HepG2 (cell line): Measurements from ENCODE around the gene BCL2L2. TPM values are rescaled to one million over a fixed set of nuclear protein-coding genes. Genes with fewer than 3 reads are reported as not detected.
A peak's percentile ranks its signal among the peaks of the same experiment; 100 is the strongest.

Experiments used
- CAMTA2 ChIP-seq: sonication (generic); formaldehyde crosslinking; IDR thresholded peaks from 2 replicates; pipeline ENCODE4 v1.4.0; 2020; ENCODE audit warnings: mild to moderate bottlenecking, missing genetic modification reagents, borderline replicate concordance
- CBX2 ChIP-seq, 2 experiments: fragments of 200-600 bp in 1 of 2; sonication (generic); formaldehyde crosslinking in 1 of 2; IDR thresholded peaks; 2 replicates each; pipeline versions ENCODE4 v1.7.0 to v1.8.1; 2018 to 2022; ENCODE audit warnings: low read depth in 2 of 2, low read length in 1 of 2, mild to moderate bottlenecking in 1 of 2, missing genetic modification reagents in 1 of 2
- DR1 ChIP-seq: sonication (generic); formaldehyde crosslinking; IDR thresholded peaks from 2 replicates; pipeline ENCODE4 v1.8.0; 2021; ENCODE audit warnings: mild to moderate bottlenecking, missing genetic modification reagents, inconsistent platforms
- HMGA1 ChIP-seq: sonication (generic); formaldehyde crosslinking; conservative IDR thresholded peaks from 2 replicates; pipeline ENCODE4 v1.4.0; 2020; ENCODE audit warnings: missing genetic modification reagents
- HNRNPUL1 ChIP-seq: fragments of 200-400 bp; formaldehyde crosslinking; IDR thresholded peaks from 2 replicates; pipeline ENCODE4 v1.6.1; 2017; ENCODE audit warnings: low read depth, mild to moderate bottlenecking, low read length, moderate library complexity
- JDP2 ChIP-seq: sonication (generic); formaldehyde crosslinking; IDR thresholded peaks from 2 replicates; pipeline ENCODE4 v1.8.1; 2022; ENCODE audit warnings: missing genetic modification reagents, borderline replicate concordance
- JUNB ChIP-seq: sonication (generic); formaldehyde crosslinking; IDR thresholded peaks from 2 replicates; pipeline ENCODE4 v1.8.0; 2022; ENCODE audit warnings: missing genetic modification reagents, mild to moderate bottlenecking, borderline replicate concordance
- MATR3 ChIP-seq: sonication (generic); formaldehyde crosslinking; IDR thresholded peaks from 2 replicates; pipeline ENCODE4 v1.4.0; 2020; ENCODE audit warnings: missing genetic modification reagents
- MBNL3 ChIP-seq: fragments of 250-450 bp; sonication (Bioruptor Pico); conservative IDR thresholded peaks from 2 replicates; pipeline ENCODE4 v1.8.0; 2022; ENCODE audit warnings: mild to moderate bottlenecking, inconsistent platforms
- PITX1 ChIP-seq: sonication (generic); formaldehyde crosslinking; IDR thresholded peaks from 2 replicates; pipeline ENCODE4 v1.5.1; 2020; ENCODE audit warnings: mild to moderate bottlenecking, missing genetic modification reagents
- RXRA ChIP-seq: sonication (generic); formaldehyde crosslinking; IDR thresholded peaks from 2 replicates; pipeline ENCODE4 v1.5.1; 2020; ENCODE audit warnings: missing genetic modification reagents
- ZNF124 ChIP-seq: sonication (generic); formaldehyde crosslinking; IDR thresholded peaks from 2 replicates; pipeline ENCODE4 v1.4.0; 2020; ENCODE audit warnings: missing genetic modification reagents
- ZNF253 ChIP-seq: sonication (generic); formaldehyde crosslinking; IDR thresholded peaks from 2 replicates; pipeline ENCODE4 v1.8.0; 2022; ENCODE audit warnings: mild to moderate bottlenecking, missing genetic modification reagents, borderline replicate concordance
- ZNF333 ChIP-seq: sonication (generic); formaldehyde crosslinking; IDR thresholded peaks from 2 replicates; pipeline ENCODE4 v1.4.0; 2020; ENCODE audit warnings: mild to moderate bottlenecking, missing genetic modification reagents, borderline replicate concordance
- ZNF33B ChIP-seq: sonication (generic); formaldehyde crosslinking; IDR thresholded peaks from 2 replicates; pipeline ENCODE4 v1.5.1; 2020; ENCODE audit warnings: mild to moderate bottlenecking, missing genetic modification reagents
- ZNF367 ChIP-seq: sonication (generic); formaldehyde crosslinking; IDR thresholded peaks from 2 replicates; pipeline ENCODE4 v1.4.0; 2020; ENCODE audit warnings: missing genetic modification reagents, borderline replicate concordance
- ZNF468 ChIP-seq: sonication (generic); formaldehyde crosslinking; IDR thresholded peaks from 2 replicates; pipeline ENCODE4 v1.8.0; 2022; ENCODE audit warnings: mild to moderate bottlenecking, moderate library complexity, missing genetic modification reagents
- ZNF484 ChIP-seq: sonication (generic); formaldehyde crosslinking; IDR thresholded peaks from 2 replicates; pipeline ENCODE4 v1.5.1; 2020; ENCODE audit warnings: mild to moderate bottlenecking, low read depth, missing genetic modification reagents, borderline replicate concordance
- ZNF724P ChIP-seq: sonication (generic); formaldehyde crosslinking; IDR thresholded peaks from 2 replicates; pipeline ENCODE4 v1.8.0; 2022; ENCODE audit warnings: missing genetic modification reagents, borderline replicate concordance
- ZNF75D ChIP-seq: sonication (generic); formaldehyde crosslinking; IDR thresholded peaks from 2 replicates; pipeline ENCODE4 v1.8.1; 2023; ENCODE audit warnings: missing genetic modification reagents, mild to moderate bottlenecking, borderline replicate concordance
- ZNF780A ChIP-seq: sonication (generic); formaldehyde crosslinking; IDR thresholded peaks from 2 replicates; pipeline ENCODE4 v1.8.0; 2022; ENCODE audit warnings: mild to moderate bottlenecking, missing genetic modification reagents, moderate library complexity
- ZNF878 ChIP-seq: sonication (generic); formaldehyde crosslinking; IDR thresholded peaks from 2 replicates; pipeline ENCODE4 v1.8.1; 2023; ENCODE audit warnings: mild to moderate bottlenecking, missing genetic modification reagents, moderate library complexity
- polyA plus RNA-seq, 8 experiments: library from polyadenylated mRNA; depleted of rRNA in 3 of 8; stranded (reverse) in 7 of 8; unstranded in 1 of 8; fragments of >200 nt; fragmentation: Illumina TruSeq in 4 of 8; extraction: Trizol in 4 of 8; gene quantifications; 2 replicates each; pipeline versions ENCODE4 v1.2.1 to v1.2.3, GENCODE V29; 2011 to 2016; ENCODE audit warnings: low read depth in 4 of 8, missing spikeins in 1 of 8, mixed read lengths in 1 of 8; ENCODE audit not compliant: insufficient read depth in 1 of 8
- total RNA-seq, 5 experiments: library from RNA; depleted of rRNA; stranded (reverse); fragments of >200 nt; fragmentation: Illumina TruSeq; extraction: Trizol; gene quantifications; 2 replicates each; pipeline ENCODE4 v1.2.3, GENCODE V29; 2016; ENCODE audit warnings: low read depth in 1 of 5
- TF ChIP-seq, protein P1 (sequence below): IDR thresholded peaks from 2 replicates; pipeline ENCODE4 v1.6.1; 2016; ENCODE audit warnings: mild to moderate bottlenecking, missing biosample characterization, missing genetic modification reagents
- TF ChIP-seq, protein P2 (sequence below): sonication (generic); formaldehyde crosslinking; IDR thresholded peaks from 2 replicates; pipeline ENCODE4 v1.8.0; 2022; ENCODE audit warnings: mild to moderate bottlenecking, missing genetic modification reagents, moderate library complexity
- TF ChIP-seq, protein P3 (sequence below), 2 experiments: sonication (generic) in 1 of 2; formaldehyde crosslinking in 1 of 2; IDR thresholded peaks; 2 replicates each; pipeline versions ENCODE4 v1.5.1 to v1.6.1; 2011 to 2020; ENCODE audit warnings: borderline replicate concordance in 1 of 2, low read depth in 1 of 2, low read length in 1 of 2, mild to moderate bottlenecking in 1 of 2, missing genetic modification reagents in 1 of 2, moderate library complexity in 1 of 2

The BCL2L2 gene
- total and polyA plus RNA-seq, 2 of the 13 experiments (the other 11 are each of a cell fraction or from before 2014, with no cell fraction given) = 28.1 to 49.8 TPM

DNA sequence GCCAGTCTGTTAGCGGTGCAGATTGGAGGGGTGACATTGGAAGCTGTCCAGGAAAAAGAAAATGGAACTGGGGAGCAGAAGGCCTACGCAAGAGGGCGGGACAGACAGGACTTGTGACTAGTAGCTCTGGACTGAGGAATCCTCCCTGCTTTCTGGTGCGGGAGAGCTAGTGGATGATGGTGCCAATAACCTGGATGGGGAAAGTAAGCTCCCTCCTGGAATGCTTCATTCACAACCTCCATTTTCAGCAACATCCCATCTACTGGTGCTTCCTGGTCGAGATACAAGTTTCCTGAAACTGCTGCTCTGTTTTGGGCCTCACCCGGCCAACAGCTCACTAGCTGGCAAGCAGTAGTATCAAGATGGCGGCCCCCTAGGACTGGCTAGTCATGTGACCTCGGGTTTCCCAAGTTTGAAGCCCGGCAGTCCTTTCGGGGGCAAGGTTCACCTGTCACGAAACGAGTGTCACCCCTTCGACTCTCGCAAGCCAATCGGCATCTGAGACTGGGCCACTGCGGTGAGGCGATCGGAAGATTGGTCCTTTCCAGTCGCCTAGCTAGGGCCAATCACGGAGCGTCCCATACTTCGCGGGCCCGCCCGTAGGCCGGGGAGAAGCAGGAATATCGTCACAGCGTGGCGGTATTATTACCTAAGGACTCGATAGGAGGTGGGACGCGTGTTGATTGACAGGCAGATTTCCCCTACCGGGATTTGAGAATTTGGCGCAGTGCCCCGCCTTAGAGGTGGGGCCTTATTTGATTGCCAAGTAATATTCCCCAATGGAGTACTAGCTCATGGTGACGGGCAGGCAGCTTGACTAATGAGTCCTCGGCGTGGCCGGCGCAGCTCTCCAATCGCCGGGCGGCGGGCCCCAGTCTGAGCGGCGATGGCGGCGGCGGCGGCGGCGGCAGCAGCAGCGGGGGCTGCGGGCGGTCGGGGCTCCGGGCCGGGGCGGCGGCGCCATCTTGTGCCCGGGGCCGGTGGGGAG is 14.2 kb downstream of the BCL2L2 start, which contains the start of gene PABPN1 (continued):
- TF ChIP-seq HNRNPUL1 (no peak), ZNF878 (CRISPR knock-in tag) (no peak), ZNF367 (peak; percentile 46), CBX2 (IDR thresholded peaks at IDR 0.05; ENCODE audit: low read depth, low read length) (peak; percentile 99; the same call in 1 of the 2 replicates), CBX2 (CRISPR knock-in tag; IDR thresholded peaks at IDR 0.05; ENCODE audit: low read depth) (peak; percentile 82; the same call in 1 of the 2 replicates), ZNF780A (CRISPR knock-in tag) (no peak), MATR3 (CRISPR knock-in tag) (no peak; the same call in 1 of the 2 replicates), RXRA (CRISPR knock-in tag) (peak; percentile 95), ZNF468 (CRISPR knock-in tag) (no peak; the same call in 1 of the 2 replicates), ZNF333 (CRISPR knock-in tag) (peak; percentile 44; the same call in 1 of the 2 replicates), ZNF33B (CRISPR knock-in tag) (peak; percentile 65; the same call in 1 of the 2 replicates), JDP2 (CRISPR knock-in tag) (peak; percentile 61; the same call in 1 of the 2 replicates), PITX1 (CRISPR knock-in tag) (peak; percentile 79), DR1 (CRISPR knock-in tag) (no peak), ZNF253 (CRISPR knock-in tag) (no peak; the same call in 1 of the 2 replicates), ZNF484 (no peak), CAMTA2 (peak; percentile 24; the same call in 1 of the 2 replicates), HMGA1 (CRISPR knock-in tag) (no peak), JUNB (CRISPR knock-in tag) (no peak), ZNF75D (CRISPR knock-in tag) (no peak), MBNL3 (CRISPR knock-in tag) (peak; percentile 94; the same call in 1 of the 2 replicates), ZNF724P (peak; percentile 95; the same call in 1 of the 2 replicates), ZNF124 (CRISPR knock-in tag) (peak; percentile 91; the same call in 1 of the 2 replicates)
- TF ChIP-seq, protein P1, sequence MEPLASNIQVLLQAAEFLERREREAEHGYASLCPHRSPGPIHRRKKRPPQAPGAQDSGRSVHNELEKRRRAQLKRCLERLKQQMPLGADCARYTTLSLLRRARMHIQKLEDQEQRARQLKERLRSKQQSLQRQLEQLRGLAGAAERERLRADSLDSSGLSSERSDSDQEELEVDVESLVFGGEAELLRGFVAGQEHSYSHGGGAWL (CRISPR knock-in tag) = peak; percentile 88
- TF ChIP-seq, protein P2, sequence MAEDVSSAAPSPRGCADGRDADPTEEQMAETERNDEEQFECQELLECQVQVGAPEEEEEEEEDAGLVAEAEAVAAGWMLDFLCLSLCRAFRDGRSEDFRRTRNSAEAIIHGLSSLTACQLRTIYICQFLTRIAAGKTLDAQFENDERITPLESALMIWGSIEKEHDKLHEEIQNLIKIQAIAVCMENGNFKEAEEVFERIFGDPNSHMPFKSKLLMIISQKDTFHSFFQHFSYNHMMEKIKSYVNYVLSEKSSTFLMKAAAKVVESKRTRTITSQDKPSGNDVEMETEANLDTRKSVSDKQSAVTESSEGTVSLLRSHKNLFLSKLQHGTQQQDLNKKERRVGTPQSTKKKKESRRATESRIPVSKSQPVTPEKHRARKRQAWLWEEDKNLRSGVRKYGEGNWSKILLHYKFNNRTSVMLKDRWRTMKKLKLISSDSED (CRISPR knock-in tag) = no peak
- TF ChIP-seq, protein P3, sequence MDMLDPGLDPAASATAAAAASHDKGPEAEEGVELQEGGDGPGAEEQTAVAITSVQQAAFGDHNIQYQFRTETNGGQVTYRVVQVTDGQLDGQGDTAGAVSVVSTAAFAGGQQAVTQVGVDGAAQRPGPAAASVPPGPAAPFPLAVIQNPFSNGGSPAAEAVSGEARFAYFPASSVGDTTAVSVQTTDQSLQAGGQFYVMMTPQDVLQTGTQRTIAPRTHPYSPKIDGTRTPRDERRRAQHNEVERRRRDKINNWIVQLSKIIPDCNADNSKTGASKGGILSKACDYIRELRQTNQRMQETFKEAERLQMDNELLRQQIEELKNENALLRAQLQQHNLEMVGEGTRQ (IDR thresholded peaks at IDR 0.05; ENCODE audit: low read depth, low read length) = peak; percentile 92
- TF ChIP-seq, protein P3 (CRISPR knock-in tag; IDR thresholded peaks at IDR 0.05; ENCODE audit: borderline replicate concordance) = peak; percentile 99
